Hepatocyte (in vitro differentiated cells): ENCODE measurements around the gene ZNF148.

ENCODE experiments used
- CTCF ChIP-seq: fragments of 200-600 bp; sonication (generic); IDR thresholded peaks from 2 replicates; pipeline ENCODE4 v1.5.1; 2016; ENCODE audit warnings: antibody characterized with exemption, mild to moderate bottlenecking; ENCODE audit not compliant: poor library complexity
- EZH2phosphoT487 ChIP-seq: fragments of 200-600 bp; sonication (generic); IDR thresholded peaks from one replicate; pipeline ENCODE4 v1.6.1; 2018; ENCODE audit warnings: antibody characterized with exemption, mild to moderate bottlenecking, low read depth, moderate library complexity; ENCODE audit not compliant: unreplicated experiment, severe bottlenecking

GRCh38 chr3:125207949-125208568 is 167.1 kb downstream of the ZNF148 start:
- no peak for TF ChIP-seq CTCF
- no peak for TF ChIP-seq EZH2phosphoT487
